GM12892 (cell line): ENCODE measurements around the gene ART5. TPM values are rescaled to one million over a fixed set of nuclear protein-coding genes. Genes with fewer than 3 reads are reported as not detected.

Experiments used
- DNase-seq: peaks from one replicate; pipeline ENCODE4 v3.0.0; 2011; ENCODE audit not compliant: insufficient read length
- FAIRE-seq: peaks from 2 replicates; lab custom pipeline; 2011; peaks lifted over from hg19 to GRCh38; lab: Jason Lieb, UNC
- POLR2A ChIP-seq: IDR thresholded peaks from 2 replicates; pipeline ENCODE4 v1.6.1; 2011; ENCODE audit warnings: low read depth, low read length, control low read depth
- POLR2AphosphoS5 ChIP-seq: IDR thresholded peaks from 2 replicates; pipeline ENCODE4 v1.6.1; 2011; ENCODE audit warnings: low read depth, low read length, control low read depth
- TAF1 ChIP-seq: IDR thresholded peaks from 2 replicates; pipeline ENCODE4 v1.6.1; 2011; ENCODE audit warnings: low read depth, mild to moderate bottlenecking, control low read depth, low read length, borderline replicate concordance
- polyA plus RNA-seq: library from polyadenylated mRNA; unstranded; fragments of >200 nt; gene quantifications from one replicate; pipeline ENCODE4 v1.2.1, GENCODE V29; 2012; ENCODE audit warnings: missing spikeins, inconsistent platforms; ENCODE audit not compliant: missing spikeins

The ART5 gene
- not detected for polyA plus RNA-seq

- no peak for DNase-seq
- FAIRE-seq = no peak
- TF ChIP-seq POLR2AphosphoS5 = no peak
- no peak for TF ChIP-seq POLR2A
- no peak for TF ChIP-seq TAF1
Observed at GRCh38 chr11:3641701-3642070, at the start of gene ART5. Gene ART5, minus strand, starts transcription at chr11:3641992. Its CDS starts 130 bp downstream, at chr11:3641862.

GRCh38 chr11:3686751-3687150 is 45.0 kb upstream of the ART5 start:
- DNase-seq (no peak), FAIRE-seq (no peak)

GRCh38 chr11:3685923-3686322 is 44.1 kb upstream of the ART5 start:
- FAIRE-seq (no peak), DNase-seq (no peak)
- TF ChIP-seq TAF1 (no peak), POLR2AphosphoS5 (no peak), POLR2A (no peak)

More at GRCh38 chr11:3686751-3687150, 45.0 kb upstream of the ART5 start:
- TF ChIP-seq POLR2AphosphoS5 (no peak), POLR2A (no peak), TAF1 (no peak)

GRCh38 chr11:3684819-3685172 is 43.0 kb upstream of the ART5 start:
- FAIRE-seq (peak; percentile 46), DNase-seq (no peak)
- no peak for TF ChIP-seq POLR2AphosphoS5
- no peak for TF ChIP-seq TAF1
- TF ChIP-seq POLR2A = no peak

GRCh38 chr11:3684129-3684818 is 42.5 kb upstream of the ART5 start:
- DNase-seq (no peak), FAIRE-seq (no peak)
- TF ChIP-seq POLR2AphosphoS5 (no peak), POLR2A (no peak), TAF1 (no peak)

GRCh38 chr11:3683039-3683438 is 41.2 kb upstream of the ART5 start:
- no peak for TF ChIP-seq POLR2A
- TF ChIP-seq TAF1 = no peak
- FAIRE-seq = no peak
- no peak for DNase-seq

GRCh38 chr11:3679077-3679476 is 37.3 kb upstream of the ART5 start:
- no peak for DNase-seq
- TF ChIP-seq TAF1 (no peak), POLR2A (no peak), POLR2AphosphoS5 (no peak)
- no peak for FAIRE-seq

GRCh38 chr11:3675971-3676370 is 34.2 kb upstream of the ART5 start:
- DNase-seq = no peak
- TF ChIP-seq POLR2A = no peak
- TF ChIP-seq TAF1 = no peak
- no peak for TF ChIP-seq POLR2AphosphoS5
- no peak for FAIRE-seq

GRCh38 chr11:3674189-3674588 is 32.4 kb upstream of the ART5 start:
- no peak for FAIRE-seq
- no peak for DNase-seq
- no peak for TF ChIP-seq POLR2AphosphoS5
- TF ChIP-seq TAF1 = no peak
- TF ChIP-seq POLR2A = no peak

GRCh38 chr11:3671334-3672254 is 29.8 kb upstream of the ART5 start, which contains the start of gene CHRNA10:
Gene CHRNA10, minus strand, starts transcription at chr11:3671384. Its CDS starts 72 bp downstream, at chr11:3671312.
- no peak for TF ChIP-seq TAF1
- no peak for TF ChIP-seq POLR2AphosphoS5
- no peak for TF ChIP-seq POLR2A
- FAIRE-seq = no peak
- DNase-seq = no peak

GRCh38 chr11:3669742-3670183 is 28.0 kb upstream of the ART5 start:
- TF ChIP-seq TAF1 (no peak), POLR2A (no peak), POLR2AphosphoS5 (no peak)
- FAIRE-seq = no peak
- no peak for DNase-seq
